OCI-LY1 (cell line): ENCODE measurements around the gene LINC01488.

Source experiments
- H2AFZ ChIP-seq: fragments of 200-600 bp; sonication (generic), shearing (Covaris generic); 2 replicates; pipeline ENCODE4 v1.6.0; 2014; ENCODE audit warnings: antibody characterized with exemption, mild to moderate bottlenecking, low read length
- H3F3A ChIP-seq: fragments of 200-600 bp; sonication (generic), shearing (Covaris generic); 2 replicates; pipeline ENCODE4 v1.6.0; 2014; ENCODE audit warnings: mild to moderate bottlenecking, antibody characterized with exemption, low read length, moderate library complexity; ENCODE audit not compliant: insufficient read depth
- H3K27ac ChIP-seq: fragments of 200-600 bp; sonication (generic); 2 replicates; pipeline ENCODE4 v1.5.1; 2014; ENCODE audit warnings: low read length, mixed run types, mild to moderate bottlenecking, low read depth; ENCODE audit not compliant: poor library complexity, severe bottlenecking
- H3K27me3 ChIP-seq: fragments of 200-600 bp; sonication (generic); 2 replicates; pipeline ENCODE4 v1.6.0; 2014; ENCODE audit warnings: antibody characterized with exemption, mild to moderate bottlenecking, low read length, moderate library complexity; ENCODE audit not compliant: insufficient read depth
- H3K36me3 ChIP-seq: fragments of 200-600 bp; sonication (generic); 2 replicates; pipeline ENCODE4 v1.6.1; 2014; ENCODE audit warnings: mild to moderate bottlenecking, antibody characterized with exemption, low read length, moderate library complexity, mixed read lengths; ENCODE audit not compliant: insufficient read depth
- H3K4me1 ChIP-seq: fragments of 200-600 bp; sonication (generic); 2 replicates; pipeline ENCODE4 v1.5.1; 2014; ENCODE audit warnings: mild to moderate bottlenecking, low read length, moderate library complexity; ENCODE audit not compliant: insufficient read depth, severe bottlenecking
- H3K4me2 ChIP-seq: fragments of 200-600 bp; sonication (generic), shearing (Covaris generic); 2 replicates; pipeline ENCODE4 v1.6.1; 2014; ENCODE audit warnings: low read length
- H3K4me3 ChIP-seq: fragments of 200-600 bp; sonication (generic); 2 replicates; pipeline ENCODE4 v1.5.1; 2014; ENCODE audit warnings: low read length, low read depth, mild to moderate bottlenecking, mixed read lengths; ENCODE audit not compliant: poor library complexity, severe bottlenecking
- H3K79me2 ChIP-seq: fragments of 200-600 bp; shearing (Covaris generic); 2 replicates; pipeline ENCODE4 v1.6.1; 2016; ENCODE audit warnings: mixed run types, low read length, mixed read lengths; ENCODE audit not compliant: insufficient read depth
- H3K9ac ChIP-seq: fragments of 200-600 bp; sonication (generic), shearing (Covaris generic); 2 replicates; pipeline ENCODE4 v1.6.1; 2014; ENCODE audit warnings: mild to moderate bottlenecking, low read length, mixed read lengths
- H3K9me2 ChIP-seq: fragments of 200-600 bp; sonication (generic), shearing (Covaris generic); 2 replicates; pipeline ENCODE4 v1.6.1; 2014; ENCODE audit warnings: low read depth, mild to moderate bottlenecking, low read length, mixed read lengths
- H3K9me3 ChIP-seq: fragments of 200-600 bp; shearing (Covaris generic); 2 replicates; pipeline ENCODE4 v1.6.1; 2014; ENCODE audit warnings: low read length, mixed read lengths
- H4K20me1 ChIP-seq: fragments of 200-600 bp; sonication (generic), shearing (Covaris generic); 2 replicates; pipeline ENCODE4 v1.6.0; 2016; ENCODE audit warnings: mild to moderate bottlenecking, low read length; ENCODE audit not compliant: insufficient read depth
- EZH2 ChIP-seq: fragments of 200-600 bp; sonication (generic), shearing (Covaris generic); IDR thresholded peaks from 2 replicates; pipeline ENCODE4 v1.8.0; 2017; ENCODE audit warnings: borderline replicate concordance, mixed run types, mild to moderate bottlenecking, antibody characterized with exemption, low read length, moderate library complexity, mixed read lengths
- TF ChIP-seq, protein P1 (sequence below): fragments of 200-600 bp; sonication (generic), shearing (Covaris generic); IDR thresholded peaks from 2 replicates; pipeline ENCODE4 v1.5.1; 2017; ENCODE audit warnings: mild to moderate bottlenecking, antibody characterized with exemption, low read length, moderate library complexity, mixed read lengths

The LINC01488 gene

DNA sequence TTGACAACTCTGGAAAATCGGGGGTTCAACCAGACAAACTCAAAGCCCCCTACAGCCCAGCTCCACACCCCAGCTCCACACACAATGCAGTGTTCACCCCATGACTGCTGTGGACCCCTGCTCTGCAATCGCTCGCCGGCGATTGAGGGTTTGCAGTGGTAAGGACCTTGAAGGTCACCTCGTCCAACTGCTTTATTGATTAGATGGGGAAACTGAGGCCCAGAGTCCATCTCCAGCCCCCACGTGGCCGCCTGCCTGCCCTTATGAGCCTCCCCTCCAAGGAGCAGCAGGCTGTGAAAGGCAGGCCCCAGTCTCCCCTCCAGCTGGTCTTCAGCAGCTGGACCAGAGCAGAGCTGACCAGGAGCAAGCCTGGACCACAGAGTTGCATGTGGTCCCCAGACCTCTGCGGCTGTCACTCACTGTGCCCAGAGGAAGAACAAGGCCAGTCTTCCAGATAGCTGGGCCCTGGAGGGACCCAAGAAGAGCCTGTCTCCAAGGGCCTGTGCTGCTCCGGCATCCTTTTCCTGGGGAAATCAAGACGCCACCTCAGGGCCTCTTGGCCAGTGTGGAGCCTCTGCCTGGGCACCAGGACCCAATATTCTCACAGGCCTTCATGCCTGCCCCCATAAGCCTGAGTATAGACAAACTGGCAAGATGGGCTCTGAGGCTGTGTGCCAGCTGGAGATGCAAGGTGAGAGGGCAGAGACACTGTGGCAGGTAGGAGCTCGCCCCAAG lies 8.8 kb upstream of the LINC01488 start:
- no peak overlapping the region for H3K9ac ChIP-seq
- no peak overlapping the region for H3K4me2 ChIP-seq
- H3K36me3 ChIP-seq, result no peaks in the 10 kb centered on the region
- H3K27me3 ChIP-seq, result 0 out of 2 replicates have a peak, but pooled peaks cover 3% of the 10 kb centered on the region
- TF ChIP-seq, protein P1, sequence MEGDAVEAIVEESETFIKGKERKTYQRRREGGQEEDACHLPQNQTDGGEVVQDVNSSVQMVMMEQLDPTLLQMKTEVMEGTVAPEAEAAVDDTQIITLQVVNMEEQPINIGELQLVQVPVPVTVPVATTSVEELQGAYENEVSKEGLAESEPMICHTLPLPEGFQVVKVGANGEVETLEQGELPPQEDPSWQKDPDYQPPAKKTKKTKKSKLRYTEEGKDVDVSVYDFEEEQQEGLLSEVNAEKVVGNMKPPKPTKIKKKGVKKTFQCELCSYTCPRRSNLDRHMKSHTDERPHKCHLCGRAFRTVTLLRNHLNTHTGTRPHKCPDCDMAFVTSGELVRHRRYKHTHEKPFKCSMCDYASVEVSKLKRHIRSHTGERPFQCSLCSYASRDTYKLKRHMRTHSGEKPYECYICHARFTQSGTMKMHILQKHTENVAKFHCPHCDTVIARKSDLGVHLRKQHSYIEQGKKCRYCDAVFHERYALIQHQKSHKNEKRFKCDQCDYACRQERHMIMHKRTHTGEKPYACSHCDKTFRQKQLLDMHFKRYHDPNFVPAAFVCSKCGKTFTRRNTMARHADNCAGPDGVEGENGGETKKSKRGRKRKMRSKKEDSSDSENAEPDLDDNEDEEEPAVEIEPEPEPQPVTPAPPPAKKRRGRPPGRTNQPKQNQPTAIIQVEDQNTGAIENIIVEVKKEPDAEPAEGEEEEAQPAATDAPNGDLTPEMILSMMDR, result no peak
- no peak for TF ChIP-seq EZH2
- H3K9me3 ChIP-seq, result no peaks in the 10 kb centered on the region
- H3F3A ChIP-seq, result no peaks in the 10 kb centered on the region
- H3K4me1 ChIP-seq, result no peaks in the 10 kb centered on the region
- H2AFZ ChIP-seq, result no peak overlapping the region
- H3K4me3 ChIP-seq, result no peak overlapping the region
- H3K27ac ChIP-seq, result no peak overlapping the region
- no peaks in the 10 kb centered on the region for H4K20me1 ChIP-seq
- H3K79me2 ChIP-seq, result no peaks in the 10 kb centered on the region
- H3K9me2 ChIP-seq, result no peaks in the 10 kb centered on the region

DNA sequence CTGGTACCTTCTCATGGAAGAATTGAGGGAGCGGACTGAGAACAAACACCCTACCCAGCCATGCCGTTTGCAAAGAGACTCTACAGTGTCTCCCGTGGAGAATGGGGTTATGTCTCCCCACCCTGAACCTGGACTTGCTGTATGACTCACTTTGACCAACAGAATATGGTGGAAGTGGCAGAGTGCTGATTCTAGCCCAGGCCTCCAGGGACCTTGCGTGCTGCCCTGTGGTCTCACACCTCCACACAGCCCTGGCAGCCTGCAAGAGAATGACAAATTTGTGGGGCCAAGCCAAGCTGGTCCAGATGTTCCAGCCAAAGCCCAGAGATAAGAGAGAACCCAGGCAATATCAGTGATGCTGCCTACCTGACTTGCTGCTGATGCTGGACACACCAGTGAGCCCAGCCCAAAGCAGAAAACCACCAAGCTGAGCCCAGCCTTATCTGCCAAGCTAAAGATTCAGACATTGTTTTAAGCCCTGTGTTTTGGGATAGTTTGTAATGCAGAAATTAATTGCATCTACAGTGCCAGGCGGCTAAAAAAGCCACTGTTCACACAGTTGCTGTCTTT lies 8.1 kb upstream of the LINC01488 start:
- no peaks in the 10 kb centered on the region for H3K9me3 ChIP-seq
- H3K4me2 ChIP-seq, result no peak overlapping the region
- no peak for TF ChIP-seq EZH2
- TF ChIP-seq, protein P1, result no peak
- no peaks in the 10 kb centered on the region for H3K36me3 ChIP-seq
- H2AFZ ChIP-seq, result no peak overlapping the region
- H3F3A ChIP-seq, result no peaks in the 10 kb centered on the region
- H3K27me3 ChIP-seq, result 0 out of 2 replicates have a peak, but pooled peaks cover 3% of the 10 kb centered on the region
- no peak overlapping the region for H3K27ac ChIP-seq
- no peak overlapping the region for H3K4me3 ChIP-seq
- no peaks in the 10 kb centered on the region for H3K79me2 ChIP-seq
- no peak overlapping the region for H3K9ac ChIP-seq
- H3K9me2 ChIP-seq, result no peaks in the 10 kb centered on the region
- H4K20me1 ChIP-seq, result no peaks in the 10 kb centered on the region
- no peaks in the 10 kb centered on the region for H3K4me1 ChIP-seq

DNA sequence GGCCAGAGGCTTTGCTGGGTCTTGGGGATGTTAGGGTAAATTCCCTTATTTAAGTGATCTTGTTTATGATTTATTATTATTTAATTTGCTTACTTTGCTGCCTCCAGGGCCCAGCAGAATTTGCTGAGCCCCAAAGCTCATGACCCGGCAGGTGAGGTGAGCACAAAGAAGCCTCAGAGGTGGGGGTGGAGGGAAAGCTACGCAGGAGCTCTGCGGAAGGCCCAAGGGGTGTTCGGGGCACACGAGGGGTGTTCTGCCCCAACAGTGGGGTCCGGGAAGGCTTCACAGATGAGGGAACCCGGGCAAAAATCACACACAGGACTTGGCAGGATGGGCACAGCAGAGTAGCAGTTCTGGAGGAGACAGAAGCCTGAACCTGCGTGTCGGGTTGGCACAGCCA lies 6.7 kb upstream of the LINC01488 start:
- Histone ChIP-seq H3K4me1 (no peaks in the 10 kb centered on the region), H3K9me3 (no peaks in the 10 kb centered on the region), H3F3A (no peaks in the 10 kb centered on the region), H4K20me1 (no peaks in the 10 kb centered on the region), H2AFZ (no peak overlapping the region), H3K27me3 (0 out of 2 replicates have a peak, but pooled peaks cover 3% of the 10 kb centered on the region), H3K79me2 (no peaks in the 10 kb centered on the region), H3K27ac (no peak overlapping the region), H3K4me3 (no peak overlapping the region), H3K9ac (no peak overlapping the region), H3K36me3 (no peaks in the 10 kb centered on the region), H3K9me2 (no peaks in the 10 kb centered on the region), H3K4me2 (no peak overlapping the region)
- TF ChIP-seq, protein P1, result no peak
- TF ChIP-seq EZH2, result no peak
